ENCODE data around the gene MORN1. TPM values are rescaled to one million over a fixed set of nuclear protein-coding genes. Genes with fewer than 3 reads are reported as not detected.

Gene MORN1
- total and polyA plus RNA-seq, 10 of the 15 experiments (the other 5 are each of a cell fraction or from before 2014, with no cell fraction given): 0.76 to 7.9 (median 5.5) TPM

GRCh38 chr1:2368053-2368744, 23.2 kb downstream of the MORN1 start:
- SMC1A ChIA-PET (ENCODE audit: uncharacterized antibody, unreplicated experiment): no interaction called here
- POLR2A ChIA-PET: no interaction called here
- Histone ChIP-seq H3K9me3 (replicated peaks; ENCODE audit: control insufficient read depth, insufficient read depth, low read length) (no peaks in the 10 kb centered on the region), H3K4me1 (ENCODE audit: control insufficient read depth, insufficient read depth, low read length) (no peaks in the 10 kb centered on the region), H3K4me3 (no peak overlapping the region), H3K79me2 (ENCODE audit: control insufficient read depth, insufficient read depth, low read length) (no peaks in the 10 kb centered on the region), H3K4me2 (ENCODE audit: control insufficient read depth, insufficient read depth) (no peak overlapping the region), H3K27me3 (replicated peaks in 1 of 2; ENCODE audit: control insufficient read depth in 2 of 2, insufficient read depth in 2 of 2, low read length in 1 of 2) (no peaks in the 10 kb centered on the region), H4K20me1 (ENCODE audit: control insufficient read depth, insufficient read depth) (no peaks in the 10 kb centered on the region), H3K36me3 (ENCODE audit: control insufficient read depth in 2 of 2, insufficient read depth in 2 of 2, low read length in 1 of 2) (no peaks in the 10 kb centered on the region), H3K9ac (ENCODE audit: control insufficient read depth, insufficient read depth, low read length) (no peak overlapping the region), H3K27ac (ENCODE audit: control insufficient read depth, insufficient read depth) (no peak overlapping the region), H2AFZ (ENCODE audit: control insufficient read depth, low read depth, low read length) (no peak overlapping the region)
- BruUV-seq (replicated peaks): no TSS peak
- intact Hi-C loops (cut with micrococcal nuclease; ENCODE audit: unreplicated experiment): no loop called here
- TF ChIP-seq POLR2A (IDR thresholded peaks at IDR 0.05; ENCODE audit: low read depth, low read length) (no peak), NFXL1 (IDR thresholded peaks at IDR 0.05; ENCODE audit: borderline replicate concordance) (no peak), CBX3 (IDR thresholded peaks at IDR 0.05; ENCODE audit: borderline replicate concordance, low read depth) (no peak), STAT3 (IDR thresholded peaks at IDR 0.05; ENCODE audit: low read depth, low read length) (no peak), SUPT20H (IDR thresholded peaks at IDR 0.05; ENCODE audit: borderline replicate concordance, control insufficient read depth, low read depth, low read length) (no peak), SRF (IDR thresholded peaks at IDR 0.05; ENCODE audit: low read depth in 2 of 2, low read length in 2 of 2) (no peak)
- TF ChIP-seq, protein P1, sequence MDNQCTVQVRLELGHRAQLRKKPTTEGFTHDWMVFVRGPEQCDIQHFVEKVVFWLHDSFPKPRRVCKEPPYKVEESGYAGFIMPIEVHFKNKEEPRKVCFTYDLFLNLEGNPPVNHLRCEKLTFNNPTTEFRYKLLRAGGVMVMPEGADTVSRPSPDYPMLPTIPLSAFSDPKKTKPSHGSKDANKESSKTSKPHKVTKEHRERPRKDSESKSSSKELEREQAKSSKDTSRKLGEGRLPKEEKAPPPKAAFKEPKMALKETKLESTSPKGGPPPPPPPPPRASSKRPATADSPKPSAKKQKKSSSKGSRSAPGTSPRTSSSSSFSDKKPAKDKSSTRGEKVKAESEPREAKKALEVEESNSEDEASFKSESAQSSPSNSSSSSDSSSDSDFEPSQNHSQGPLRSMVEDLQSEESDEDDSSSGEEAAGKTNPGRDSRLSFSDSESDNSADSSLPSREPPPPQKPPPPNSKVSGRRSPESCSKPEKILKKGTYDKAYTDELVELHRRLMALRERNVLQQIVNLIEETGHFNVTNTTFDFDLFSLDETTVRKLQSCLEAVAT (IDR thresholded peaks at IDR 0.05): no peak
- DNase-seq (ENCODE audit: low read depth, low spot score) (no peak), FAIRE-seq (no peak), ATAC-seq (no peak)
- RAD21 ChIA-PET (ENCODE audit: unreplicated experiment): no interaction called here
- WGBS (ENCODE audit: insufficient coverage, insufficient replicate concordance, low lambda C conversion rate, missing lambda C conversion rate): 40% methylated on average over 8 of the region's 8 CpGs
- in situ Hi-C loops (cut with MboI): no loop called here
- CTCF ChIA-PET: interaction anchor here (0.9 kb wide), 1 partner anchor 173 kb away, joined by 3 read pairs; the partner anchor contains the start of gene FAAP20

Data from GM12878 (cell line).